Measurements from ENCODE around the gene ZDHHC15.
"Not testable (repeated sequence)": the region's sequence is repeated elsewhere in the genome, so short reads cannot be mapped to it uniquely, and the experiment has no call there.

The ZDHHC15 gene, protein sequence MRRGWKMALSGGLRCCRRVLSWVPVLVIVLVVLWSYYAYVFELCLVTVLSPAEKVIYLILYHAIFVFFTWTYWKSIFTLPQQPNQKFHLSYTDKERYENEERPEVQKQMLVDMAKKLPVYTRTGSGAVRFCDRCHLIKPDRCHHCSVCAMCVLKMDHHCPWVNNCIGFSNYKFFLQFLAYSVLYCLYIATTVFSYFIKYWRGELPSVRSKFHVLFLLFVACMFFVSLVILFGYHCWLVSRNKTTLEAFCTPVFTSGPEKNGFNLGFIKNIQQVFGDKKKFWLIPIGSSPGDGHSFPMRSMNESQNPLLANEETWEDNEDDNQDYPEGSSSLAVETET

DNA sequence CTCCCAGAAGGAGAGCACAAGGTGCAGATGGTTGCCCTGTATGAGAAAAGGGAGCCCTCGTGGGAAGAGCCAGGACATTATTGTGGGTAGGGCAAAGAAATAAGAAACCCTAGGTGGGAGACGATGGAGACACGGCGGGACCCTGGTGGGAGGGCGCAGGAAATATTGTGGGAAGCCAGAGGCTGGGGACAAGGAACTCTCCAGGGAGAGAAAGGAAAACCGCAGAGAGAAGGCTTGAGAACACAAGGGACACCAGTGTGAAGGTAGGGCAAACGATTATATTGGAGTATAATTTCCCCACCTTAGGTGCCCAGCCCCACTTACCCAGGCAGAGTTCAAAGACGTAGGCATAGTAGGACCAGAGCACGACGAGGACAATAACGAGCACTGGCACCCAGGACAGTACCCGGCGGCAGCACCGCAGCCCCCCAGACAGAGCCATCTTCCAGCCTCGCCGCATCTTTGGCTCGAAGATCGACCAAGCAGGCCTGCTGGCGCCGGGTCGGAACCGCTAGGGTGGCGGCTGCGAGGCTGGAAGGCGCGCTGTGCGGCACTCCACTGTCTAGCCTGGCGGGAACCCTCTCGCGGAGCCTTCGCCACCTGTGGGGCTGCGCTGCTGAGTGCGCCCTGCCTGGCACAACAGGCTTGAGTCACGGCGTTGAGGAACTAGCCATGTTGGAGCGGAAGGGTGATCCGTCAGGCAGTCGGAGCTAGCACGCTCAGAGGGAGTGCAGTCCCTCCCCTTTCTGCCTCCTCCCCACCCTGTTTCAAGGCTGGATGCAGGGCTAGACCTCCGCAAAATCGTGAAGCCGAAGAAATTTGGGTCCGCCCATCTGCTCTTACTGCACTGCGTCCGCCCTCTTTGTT, at the start of gene ZDHHC15:
TSS of gene ZDHHC15 (minus strand) at position 473 of the 867 bp plus-strand sequence. CDS start at position 460, 13 bp downstream.
- ChIA-PET POLR2A (interaction anchor here (0.8 kb wide), 1 partner anchor 918 kb away, joined by 8 read pairs; no protein-coding TSS in a partner anchor), CTCF (no interaction called here)
- no peak for DNase-seq (ENCODE audit: extremely low spot score)
- TF ChIP-seq, protein P1, sequence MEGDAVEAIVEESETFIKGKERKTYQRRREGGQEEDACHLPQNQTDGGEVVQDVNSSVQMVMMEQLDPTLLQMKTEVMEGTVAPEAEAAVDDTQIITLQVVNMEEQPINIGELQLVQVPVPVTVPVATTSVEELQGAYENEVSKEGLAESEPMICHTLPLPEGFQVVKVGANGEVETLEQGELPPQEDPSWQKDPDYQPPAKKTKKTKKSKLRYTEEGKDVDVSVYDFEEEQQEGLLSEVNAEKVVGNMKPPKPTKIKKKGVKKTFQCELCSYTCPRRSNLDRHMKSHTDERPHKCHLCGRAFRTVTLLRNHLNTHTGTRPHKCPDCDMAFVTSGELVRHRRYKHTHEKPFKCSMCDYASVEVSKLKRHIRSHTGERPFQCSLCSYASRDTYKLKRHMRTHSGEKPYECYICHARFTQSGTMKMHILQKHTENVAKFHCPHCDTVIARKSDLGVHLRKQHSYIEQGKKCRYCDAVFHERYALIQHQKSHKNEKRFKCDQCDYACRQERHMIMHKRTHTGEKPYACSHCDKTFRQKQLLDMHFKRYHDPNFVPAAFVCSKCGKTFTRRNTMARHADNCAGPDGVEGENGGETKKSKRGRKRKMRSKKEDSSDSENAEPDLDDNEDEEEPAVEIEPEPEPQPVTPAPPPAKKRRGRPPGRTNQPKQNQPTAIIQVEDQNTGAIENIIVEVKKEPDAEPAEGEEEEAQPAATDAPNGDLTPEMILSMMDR (IDR thresholded peaks at IDR 0.05; ENCODE audit: control extremely low read depth, extremely low read depth, low read depth, missing control alignments): no peak

DNA sequence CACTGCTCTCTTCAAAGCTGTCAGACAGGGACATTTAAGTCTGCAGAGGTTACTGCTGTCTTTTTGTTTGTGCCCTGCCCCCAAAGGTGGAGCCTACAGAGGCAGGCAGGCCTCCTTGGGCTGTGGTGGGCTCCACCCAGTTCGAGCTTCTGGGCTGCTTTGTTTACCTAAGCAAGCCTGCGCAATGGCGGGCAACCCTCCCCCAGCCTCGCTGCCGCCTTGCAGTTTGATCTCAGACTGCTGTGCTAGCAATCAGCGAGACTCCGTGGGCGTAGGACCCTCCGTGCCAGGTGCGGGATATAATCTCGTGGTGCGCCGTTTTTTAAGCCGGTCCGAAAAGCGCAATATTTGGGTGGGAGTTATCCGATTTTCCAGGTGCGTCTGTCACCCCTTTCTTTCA, 37.7 kb upstream of the ZDHHC15 start:
- CTCF ChIA-PET; DNase-seq (ENCODE audit: extremely low spot score); POLR2A ChIA-PET: not testable (repeated sequence)

DNA sequence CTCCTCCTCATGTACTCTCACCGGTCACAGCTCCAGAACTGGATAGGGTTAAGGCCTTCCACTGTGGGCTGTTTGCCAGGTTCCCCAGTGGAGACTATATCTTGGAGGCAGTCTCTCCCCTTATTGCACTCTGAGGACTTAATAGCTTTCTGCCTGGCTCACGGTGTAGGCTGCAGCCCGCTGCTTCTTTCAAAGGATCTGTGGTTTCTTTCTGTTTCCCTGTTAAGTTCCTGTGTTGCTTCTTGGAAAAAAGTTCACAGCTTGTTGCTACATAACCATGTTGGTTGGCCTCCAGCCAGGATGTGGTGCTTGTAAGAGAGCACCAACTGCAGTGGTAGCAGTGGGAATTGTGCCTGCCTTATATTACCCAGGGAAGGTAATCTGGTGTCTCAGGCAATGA, 24.9 kb upstream of the ZDHHC15 start:
- POLR2A ChIA-PET: no interaction called here
- no peak for DNase-seq (ENCODE audit: extremely low spot score)
- CTCF ChIA-PET: no interaction called here
- TF ChIP-seq, protein P1 (IDR thresholded peaks at IDR 0.05; ENCODE audit: control extremely low read depth, extremely low read depth, low read depth, missing control alignments): no peak

DNA sequence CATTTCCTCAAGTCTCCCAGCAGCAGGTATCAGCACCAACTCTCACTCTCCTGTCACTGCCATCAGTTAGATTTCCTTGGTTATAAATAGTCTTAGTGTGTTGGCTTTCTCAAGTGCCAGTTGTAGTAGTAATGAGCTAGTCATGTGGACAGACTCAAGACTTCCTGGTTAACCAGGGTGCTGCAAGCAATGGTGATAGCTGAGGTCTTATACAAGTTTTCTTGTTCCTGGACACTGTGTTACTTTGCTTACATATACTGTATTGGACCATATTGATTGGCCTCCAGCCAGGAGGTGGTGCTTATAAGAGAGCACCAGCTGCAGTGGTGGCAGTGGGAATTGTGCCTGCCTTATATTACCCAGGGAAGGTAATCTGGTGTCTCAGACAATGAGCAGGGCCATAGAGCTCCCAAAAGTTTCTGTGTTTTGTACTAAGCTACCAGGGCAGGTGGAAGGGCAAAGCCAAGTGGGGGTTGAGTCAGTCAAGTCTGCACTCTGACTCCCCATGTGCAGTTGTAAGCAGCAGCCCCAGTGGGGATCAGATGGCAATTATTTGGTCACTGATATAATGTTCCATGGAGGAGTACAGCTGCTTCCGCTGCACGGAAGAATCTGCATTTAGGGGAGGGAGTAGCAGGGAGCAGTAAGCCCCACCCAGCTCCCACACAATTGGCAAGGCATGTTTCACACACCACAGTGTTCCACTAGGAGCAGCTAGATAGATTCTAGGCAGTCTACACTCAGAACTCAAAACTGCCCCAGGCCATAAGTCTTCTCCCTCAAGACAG, 24.1 kb upstream of the ZDHHC15 start:
- TF ChIP-seq, protein P1 (IDR thresholded peaks at IDR 0.05; ENCODE audit: control extremely low read depth, extremely low read depth, low read depth, missing control alignments): no peak
- POLR2A ChIA-PET: no interaction called here
- CTCF ChIA-PET: no interaction called here
- DNase-seq (ENCODE audit: extremely low spot score): no peak

DNA sequence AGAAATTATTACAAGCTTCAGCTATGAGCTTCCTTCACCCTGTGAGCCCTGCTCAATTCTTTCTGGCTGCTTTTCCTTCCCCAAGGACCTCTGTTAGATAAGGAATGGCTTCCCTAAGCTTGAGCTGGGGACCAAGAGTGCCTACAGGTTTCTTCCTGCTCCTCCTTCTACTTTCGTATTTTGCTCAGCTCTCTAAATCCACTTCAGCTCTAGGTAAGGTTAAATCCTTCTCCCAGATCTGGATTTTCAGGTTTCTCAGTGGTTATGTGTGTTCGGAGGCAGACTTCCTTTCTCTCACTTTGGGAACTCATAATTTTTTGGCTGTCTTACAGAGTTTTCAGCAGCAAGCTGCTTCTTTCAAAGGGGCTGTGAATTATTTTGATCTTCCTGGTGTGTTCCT, 21.9 kb upstream of the ZDHHC15 start:
- DNase-seq (ENCODE audit: extremely low spot score): no peak
- POLR2A ChIA-PET: no interaction called here
- CTCF ChIA-PET: no interaction called here
- TF ChIP-seq, protein P1 (IDR thresholded peaks at IDR 0.05; ENCODE audit: control extremely low read depth, extremely low read depth, low read depth, missing control alignments): no peak

DNA sequence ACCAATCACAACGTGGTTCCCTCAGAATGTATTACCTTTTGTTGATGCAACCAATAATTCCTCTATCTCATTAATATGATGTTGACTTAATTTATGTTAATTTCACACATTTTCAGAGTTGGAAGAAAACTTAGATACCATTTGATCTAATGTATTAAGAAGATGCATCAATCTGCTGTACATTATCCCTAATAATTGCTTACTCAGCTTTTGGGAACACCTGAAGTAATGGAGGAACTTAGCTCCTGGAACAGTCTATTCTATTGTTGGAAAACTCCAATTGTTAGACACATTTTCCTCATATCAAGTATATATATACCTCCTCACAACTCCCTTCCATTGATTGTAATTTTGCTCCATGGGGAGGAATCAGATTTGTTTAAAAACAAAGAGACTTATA, 38.9 kb downstream of the ZDHHC15 start:
- TF ChIP-seq, protein P1 (IDR thresholded peaks at IDR 0.05; ENCODE audit: control extremely low read depth, extremely low read depth, low read depth, missing control alignments): no peak
- ChIA-PET POLR2A (no interaction called here), CTCF (no interaction called here)
- no peak for DNase-seq (ENCODE audit: extremely low spot score)

DNA sequence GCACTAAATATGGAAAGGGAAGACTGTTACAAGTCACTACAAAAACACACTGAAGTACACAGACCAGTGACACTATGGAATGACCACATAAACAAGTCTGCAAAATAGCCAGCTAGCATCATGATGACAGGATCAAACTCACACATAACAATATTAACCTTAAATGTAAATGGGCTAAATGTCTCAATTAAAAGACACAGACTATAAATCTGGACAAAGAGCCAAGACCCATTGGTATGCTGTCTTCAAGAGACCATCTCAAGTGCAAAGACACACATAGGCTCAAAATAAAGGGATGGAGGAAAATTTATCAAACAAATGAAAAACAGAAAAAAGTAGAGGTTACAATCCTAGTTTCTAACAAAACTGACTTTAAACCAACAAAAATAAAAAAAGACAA, 61.1 kb downstream of the ZDHHC15 start:
- POLR2A ChIA-PET; CTCF ChIA-PET; DNase-seq (ENCODE audit: extremely low spot score): not testable (repeated sequence)
